OCI-LY1 (cell line): ENCODE data around the gene ACER3.

Experiments
- H2AFZ ChIP-seq: fragments of 200-600 bp; sonication (generic), shearing (Covaris generic); 2 replicates; pipeline ENCODE4 v1.6.0; 2014; ENCODE audit warnings: antibody characterized with exemption, mild to moderate bottlenecking, low read length
- H3F3A ChIP-seq: fragments of 200-600 bp; sonication (generic), shearing (Covaris generic); 2 replicates; pipeline ENCODE4 v1.6.0; 2014; ENCODE audit warnings: mild to moderate bottlenecking, antibody characterized with exemption, low read length, moderate library complexity; ENCODE audit not compliant: insufficient read depth
- H3K27ac ChIP-seq: fragments of 200-600 bp; sonication (generic); 2 replicates; pipeline ENCODE4 v1.5.1; 2014; ENCODE audit warnings: low read length, mixed run types, mild to moderate bottlenecking, low read depth; ENCODE audit not compliant: poor library complexity, severe bottlenecking
- H3K27me3 ChIP-seq: fragments of 200-600 bp; sonication (generic); 2 replicates; pipeline ENCODE4 v1.6.0; 2014; ENCODE audit warnings: antibody characterized with exemption, mild to moderate bottlenecking, low read length, moderate library complexity; ENCODE audit not compliant: insufficient read depth
- H3K36me3 ChIP-seq: fragments of 200-600 bp; sonication (generic); 2 replicates; pipeline ENCODE4 v1.6.1; 2014; ENCODE audit warnings: mild to moderate bottlenecking, antibody characterized with exemption, low read length, moderate library complexity, mixed read lengths; ENCODE audit not compliant: insufficient read depth
- H3K4me1 ChIP-seq: fragments of 200-600 bp; sonication (generic); 2 replicates; pipeline ENCODE4 v1.5.1; 2014; ENCODE audit warnings: mild to moderate bottlenecking, low read length, moderate library complexity; ENCODE audit not compliant: insufficient read depth, severe bottlenecking
- H3K4me2 ChIP-seq: fragments of 200-600 bp; sonication (generic), shearing (Covaris generic); 2 replicates; pipeline ENCODE4 v1.6.1; 2014; ENCODE audit warnings: low read length
- H3K4me3 ChIP-seq: fragments of 200-600 bp; sonication (generic); 2 replicates; pipeline ENCODE4 v1.5.1; 2014; ENCODE audit warnings: low read length, low read depth, mild to moderate bottlenecking, mixed read lengths; ENCODE audit not compliant: poor library complexity, severe bottlenecking
- H3K79me2 ChIP-seq: fragments of 200-600 bp; shearing (Covaris generic); 2 replicates; pipeline ENCODE4 v1.6.1; 2016; ENCODE audit warnings: mixed run types, low read length, mixed read lengths; ENCODE audit not compliant: insufficient read depth
- H3K9ac ChIP-seq: fragments of 200-600 bp; sonication (generic), shearing (Covaris generic); 2 replicates; pipeline ENCODE4 v1.6.1; 2014; ENCODE audit warnings: mild to moderate bottlenecking, low read length, mixed read lengths
- H3K9me2 ChIP-seq: fragments of 200-600 bp; sonication (generic), shearing (Covaris generic); 2 replicates; pipeline ENCODE4 v1.6.1; 2014; ENCODE audit warnings: low read depth, mild to moderate bottlenecking, low read length, mixed read lengths
- H3K9me3 ChIP-seq: fragments of 200-600 bp; shearing (Covaris generic); 2 replicates; pipeline ENCODE4 v1.6.1; 2014; ENCODE audit warnings: low read length, mixed read lengths
- H4K20me1 ChIP-seq: fragments of 200-600 bp; sonication (generic), shearing (Covaris generic); 2 replicates; pipeline ENCODE4 v1.6.0; 2016; ENCODE audit warnings: mild to moderate bottlenecking, low read length; ENCODE audit not compliant: insufficient read depth
- EZH2 ChIP-seq: fragments of 200-600 bp; sonication (generic), shearing (Covaris generic); IDR thresholded peaks from 2 replicates; pipeline ENCODE4 v1.8.0; 2017; ENCODE audit warnings: borderline replicate concordance, mixed run types, mild to moderate bottlenecking, antibody characterized with exemption, low read length, moderate library complexity, mixed read lengths
- TF ChIP-seq, protein P1 (sequence below): fragments of 200-600 bp; sonication (generic), shearing (Covaris generic); IDR thresholded peaks from 2 replicates; pipeline ENCODE4 v1.5.1; 2017; ENCODE audit warnings: mild to moderate bottlenecking, antibody characterized with exemption, low read length, moderate library complexity, mixed read lengths

ACER3 gene

DNA sequence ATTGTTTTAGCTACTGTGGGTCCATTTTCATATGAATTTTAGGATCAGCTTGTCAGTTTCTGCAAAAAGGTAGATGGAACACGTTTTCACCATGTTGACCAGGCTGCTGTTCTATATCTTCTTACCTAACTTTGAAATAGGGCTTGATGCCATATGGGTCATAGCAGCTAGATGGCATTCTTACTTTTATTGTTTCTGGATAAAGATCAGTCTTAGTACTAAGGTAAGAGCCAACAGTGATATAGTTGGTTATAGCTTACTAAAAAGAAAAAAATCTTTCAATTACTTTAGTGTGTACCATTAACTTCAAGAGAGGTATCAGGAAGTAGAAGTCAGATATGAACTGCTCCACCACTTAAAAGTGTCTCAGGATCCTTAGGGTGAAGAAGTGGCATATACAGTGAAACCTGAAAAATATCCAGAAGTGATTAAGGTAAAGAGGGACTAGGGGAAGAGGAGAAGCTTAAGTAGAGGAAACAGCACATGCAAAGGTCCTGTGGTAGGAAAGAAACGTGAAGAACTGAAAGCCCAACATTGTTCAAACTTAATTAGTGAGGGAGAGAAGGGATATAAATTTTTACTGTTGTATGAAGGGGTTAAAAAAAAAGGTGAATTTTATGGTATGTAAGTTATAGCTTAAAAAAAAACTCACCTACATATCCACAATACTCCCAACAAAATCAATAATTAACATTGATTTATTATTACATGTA, 113.6 kb downstream of the ACER3 start:
- Histone ChIP-seq H3K36me3 (no peaks in the 10 kb centered on the region; the same call in 1 of the 2 replicates), H3K27me3 (no peaks in the 10 kb centered on the region), H3K79me2 (no peaks in the 10 kb centered on the region), H3K9me3 (peaks cover 8% of the 10 kb centered on the region), H4K20me1 (no peaks in the 10 kb centered on the region), H3K27ac (no peak overlapping the region), H3K4me1 (no peaks in the 10 kb centered on the region), H3K9me2 (no peaks in the 10 kb centered on the region), H3F3A (no peaks in the 10 kb centered on the region), H3K4me2 (no peak overlapping the region), H2AFZ (no peak overlapping the region), H3K9ac (no peak overlapping the region), H3K4me3 (no peak overlapping the region)
- no peak for TF ChIP-seq EZH2
- TF ChIP-seq, protein P1, sequence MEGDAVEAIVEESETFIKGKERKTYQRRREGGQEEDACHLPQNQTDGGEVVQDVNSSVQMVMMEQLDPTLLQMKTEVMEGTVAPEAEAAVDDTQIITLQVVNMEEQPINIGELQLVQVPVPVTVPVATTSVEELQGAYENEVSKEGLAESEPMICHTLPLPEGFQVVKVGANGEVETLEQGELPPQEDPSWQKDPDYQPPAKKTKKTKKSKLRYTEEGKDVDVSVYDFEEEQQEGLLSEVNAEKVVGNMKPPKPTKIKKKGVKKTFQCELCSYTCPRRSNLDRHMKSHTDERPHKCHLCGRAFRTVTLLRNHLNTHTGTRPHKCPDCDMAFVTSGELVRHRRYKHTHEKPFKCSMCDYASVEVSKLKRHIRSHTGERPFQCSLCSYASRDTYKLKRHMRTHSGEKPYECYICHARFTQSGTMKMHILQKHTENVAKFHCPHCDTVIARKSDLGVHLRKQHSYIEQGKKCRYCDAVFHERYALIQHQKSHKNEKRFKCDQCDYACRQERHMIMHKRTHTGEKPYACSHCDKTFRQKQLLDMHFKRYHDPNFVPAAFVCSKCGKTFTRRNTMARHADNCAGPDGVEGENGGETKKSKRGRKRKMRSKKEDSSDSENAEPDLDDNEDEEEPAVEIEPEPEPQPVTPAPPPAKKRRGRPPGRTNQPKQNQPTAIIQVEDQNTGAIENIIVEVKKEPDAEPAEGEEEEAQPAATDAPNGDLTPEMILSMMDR: no peak

DNA sequence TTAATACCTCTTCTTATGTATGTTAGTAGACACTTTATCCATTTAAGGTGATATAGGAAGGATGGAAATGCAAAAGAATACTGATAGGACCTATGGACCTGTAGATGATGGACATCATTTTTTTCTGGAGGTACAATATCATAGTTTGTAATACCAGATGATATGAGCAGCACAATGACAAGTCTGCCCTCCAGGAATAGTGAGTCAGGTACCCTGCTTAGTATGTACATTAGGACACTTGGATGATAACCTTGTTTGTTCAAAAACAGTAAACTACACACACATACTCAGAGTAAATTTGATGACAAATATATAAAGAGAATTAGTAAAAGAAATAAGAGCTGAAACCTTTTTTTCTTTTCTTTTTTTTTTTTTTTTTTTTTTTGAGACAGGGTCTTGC, 114.8 kb downstream of the ACER3 start:
- no peak overlapping the region for H3K27ac ChIP-seq
- no peaks in the 10 kb centered on the region for H3K27me3 ChIP-seq
- H3K9ac ChIP-seq: no peak overlapping the region
- H3K9me2 ChIP-seq: no peaks in the 10 kb centered on the region
- no peaks in the 10 kb centered on the region for H3F3A ChIP-seq
- no peak overlapping the region for H2AFZ ChIP-seq
- no peaks in the 10 kb centered on the region for H3K4me1 ChIP-seq
- H4K20me1 ChIP-seq: no peaks in the 10 kb centered on the region
- peaks cover 8% of the 10 kb centered on the region for H3K9me3 ChIP-seq
- no peaks in the 10 kb centered on the region; the same call in 1 of the 2 replicates for H3K36me3 ChIP-seq
- no peak overlapping the region for H3K4me2 ChIP-seq
- no peaks in the 10 kb centered on the region for H3K79me2 ChIP-seq
- no peak overlapping the region for H3K4me3 ChIP-seq
- TF ChIP-seq, protein P1: no peak
- TF ChIP-seq EZH2: no peak

DNA sequence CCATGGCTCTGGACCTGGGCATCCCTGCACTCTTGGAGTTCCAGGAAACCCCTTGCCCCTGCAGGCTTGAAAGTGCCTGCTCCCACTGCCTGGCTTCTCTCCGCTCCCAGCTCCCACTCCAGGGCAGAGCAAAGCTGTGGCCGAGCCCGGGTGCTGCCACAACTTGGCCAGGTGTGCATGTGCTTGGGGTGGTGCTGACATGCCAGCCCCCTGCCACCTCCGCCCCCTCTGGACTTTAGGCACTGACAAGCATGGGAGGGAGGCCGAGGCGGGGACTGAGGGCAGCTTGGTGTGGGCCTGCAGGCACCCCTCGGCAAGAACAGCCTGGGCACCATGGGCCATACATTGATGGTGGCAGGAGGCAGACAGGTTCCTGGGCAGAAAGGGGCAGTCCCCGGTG, 117.1 kb downstream of the ACER3 start:
- Histone ChIP-seq H3K4me2 (no peak overlapping the region), H3K4me1 (no peaks in the 10 kb centered on the region)

More for the DNA sequence above, 117.1 kb downstream of the ACER3 start:
- Histone ChIP-seq H3K36me3 (no peaks in the 10 kb centered on the region; the same call in 1 of the 2 replicates), H3K9ac (no peak overlapping the region), H3K27me3 (no peaks in the 10 kb centered on the region), H3K9me3 (no peaks in the 10 kb centered on the region), H3K79me2 (no peaks in the 10 kb centered on the region), H3F3A (no peaks in the 10 kb centered on the region), H3K9me2 (no peaks in the 10 kb centered on the region), H4K20me1 (no peaks in the 10 kb centered on the region), H2AFZ (no peak overlapping the region), H3K27ac (no peak overlapping the region), H3K4me3 (no peak overlapping the region)
- TF ChIP-seq, protein P1: no peak
- no peak for TF ChIP-seq EZH2
